Posterior vena cava (tissue), 2 donors: Measurements from ENCODE around the gene BRS3. TPM values are rescaled to one million over a fixed set of nuclear protein-coding genes. Genes with fewer than 3 reads are reported as not detected.

Experiments used
- total RNA-seq, 2 donors: library from RNA; stranded (reverse); fragmentation: NEBNext Ultra II Directional; extraction: Animal tissue kit (Norgen Biotek cat#: 25700); gene quantifications; one replicate each; pipeline ENCODE4 v1.2.1, GENCODE V29; 2021
- donor health status: DM: yes; HTN: yes; CAD: no.
- donor health status: DM: yes; HTN: yes; CAD: no.

BRS3 gene
- total RNA-seq, 2 donors from 2014 or later, result not detected

Other genes starting within 250 kb of the BRS3 start
- 10 to 100 TPM; 23.1 to 30.3 TPM for gene MAP7D3, start 236.5 kb upstream of the BRS3 start, total RNA-seq
- 1 to 10 TPM in 1 of 2 donors, under 1 TPM in 1; 0.71 to 1.2 TPM for gene ADGRG4, start 187.0 kb upstream of the BRS3 start, total RNA-seq
- 10 to 100 TPM; 33.7 to 37.8 TPM for gene HTATSF1, start 9.6 kb downstream of the BRS3 start, total RNA-seq
- gene VGLL1, start 44.3 kb downstream of the BRS3 start, total RNA-seq, result not detected
- gene CD40LG, start 160.2 kb downstream of the BRS3 start, total RNA-seq, result not detected